GM19328 (cell line): Measurements from ENCODE around the gene CIP2A.
A peak's percentile ranks its signal among the peaks of the same experiment; 100 is the strongest.

ENCODE experiments used
- ATAC-seq: cut with Tn5 transposase; IDR thresholded peaks from one replicate; pipeline ENCODE4 v1.9.1; 2021; ENCODE audit warnings: mild to moderate bottlenecking, moderate library complexity; ENCODE audit not compliant: unreplicated experiment

CIP2A gene

GRCh38 chr3:108564564-108564963, 24.7 kb downstream of the CIP2A start:
- no peak for ATAC-seq

- no peak for ATAC-seq
Measured at GRCh38 chr3:108562565-108562964, 26.7 kb downstream of the CIP2A start.

GRCh38 chr3:108555966-108556581, 33.2 kb downstream of the CIP2A start:
- ATAC-seq: no peak

- ATAC-seq: no peak
Measured at GRCh38 chr3:108554913-108555571, 34.2 kb downstream of the CIP2A start.

DNA sequence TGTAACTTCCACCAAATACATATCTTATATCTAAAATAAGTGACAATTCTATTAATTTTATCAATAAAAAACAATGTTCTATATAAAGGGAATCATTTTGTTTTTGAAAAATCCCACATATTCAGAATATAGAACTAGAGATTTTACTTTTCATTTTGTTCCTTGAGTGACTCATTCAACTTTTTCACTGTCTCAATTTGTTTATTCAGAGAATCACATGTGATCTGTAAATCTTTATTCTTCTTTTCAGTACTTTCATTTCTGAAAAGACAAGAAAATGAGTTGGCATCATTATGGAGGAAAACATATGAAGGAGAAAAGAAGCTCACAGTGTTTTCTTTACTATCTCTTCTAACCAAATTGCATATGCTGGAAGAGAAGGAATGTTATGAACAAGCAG, 35.0 kb downstream of the CIP2A start:
- ATAC-seq: no peak

DNA sequence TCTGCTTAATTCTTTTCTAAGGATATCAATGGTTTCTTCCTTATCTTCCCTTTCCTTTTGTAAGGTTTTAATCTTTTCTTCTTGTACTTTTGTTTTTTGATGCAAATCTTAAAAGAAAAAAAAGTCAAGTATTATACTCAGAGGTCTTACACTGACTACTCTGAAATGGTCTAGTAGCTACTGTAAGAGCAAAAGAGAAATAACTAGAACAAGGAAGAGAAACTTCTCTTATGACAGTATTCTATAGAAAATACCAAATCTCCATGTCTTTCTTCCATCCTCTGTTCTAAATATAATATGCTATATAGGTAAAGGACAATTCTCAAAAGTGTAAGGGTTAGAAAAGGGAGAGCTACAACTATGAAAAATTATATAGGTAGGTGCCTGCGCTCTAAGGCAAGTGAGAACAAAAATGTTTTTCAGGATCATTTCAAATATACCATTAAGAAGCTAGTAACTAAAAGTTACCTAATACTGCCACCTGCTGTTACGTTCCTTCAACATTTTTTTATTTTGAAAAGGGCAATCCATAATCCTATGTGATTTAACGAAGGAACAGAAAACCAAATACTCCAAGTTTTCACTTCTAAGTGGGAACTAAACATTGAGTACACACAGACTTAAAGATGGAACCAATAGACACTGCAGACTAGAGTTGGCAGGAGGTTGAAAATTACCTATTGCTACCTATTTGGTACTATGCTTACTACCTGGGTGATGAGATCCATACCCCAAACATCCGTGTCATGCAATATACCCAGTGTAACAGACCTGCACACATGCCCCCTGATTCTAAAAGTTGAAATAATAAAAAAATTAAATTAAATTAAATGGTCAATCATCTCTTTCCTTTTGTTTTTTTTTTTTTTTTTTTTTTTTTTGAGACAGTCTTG, 36.7 kb downstream of the CIP2A start:
- no peak for ATAC-seq

DNA sequence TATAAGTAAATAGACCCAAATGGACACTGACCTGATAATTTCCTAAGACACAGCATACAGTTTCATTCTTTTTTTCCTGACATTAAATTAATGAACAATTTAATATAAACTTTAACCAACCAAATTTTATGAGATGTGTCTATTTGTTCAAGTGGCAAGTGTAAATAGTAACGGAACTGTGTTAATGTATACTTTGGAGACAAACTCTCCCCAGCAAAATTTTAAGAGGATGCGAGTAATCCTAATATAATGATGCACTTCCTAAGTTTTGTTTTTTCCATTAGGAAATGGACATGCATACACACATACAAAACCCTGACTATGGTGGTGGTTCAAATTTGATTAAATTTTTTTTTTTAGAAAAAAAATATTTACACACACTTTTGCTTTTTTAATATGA, 40.4 kb downstream of the CIP2A start:
- ATAC-seq: no peak

- no peak for ATAC-seq
Measured at GRCh38 chr3:108548304-108548703, 40.9 kb downstream of the CIP2A start.

- ATAC-seq: no peak
Measured at GRCh38 chr3:108546692-108547091, 42.5 kb downstream of the CIP2A start.

DNA sequence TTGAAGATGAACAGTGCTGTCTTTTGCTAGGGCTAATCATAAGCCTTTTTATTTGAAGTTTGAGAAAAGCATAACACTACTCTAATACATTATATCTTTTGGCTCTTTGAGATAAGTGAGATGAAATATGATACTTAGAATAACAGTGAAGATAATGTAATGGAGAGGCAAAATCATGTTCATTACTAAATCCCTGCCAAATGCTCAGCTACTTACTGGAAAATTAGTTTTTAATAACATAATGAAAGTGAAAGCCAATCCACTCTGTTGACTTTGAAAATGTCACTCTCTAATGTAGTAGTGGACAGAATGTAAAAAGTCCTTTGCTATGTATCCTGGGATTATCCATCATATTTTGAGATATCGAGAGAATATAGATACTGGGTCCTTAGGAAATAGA, 43.0 kb downstream of the CIP2A start:
- ATAC-seq: no peak

- no peak for ATAC-seq
Measured at GRCh38 chr3:108538083-108538482, 51.2 kb downstream of the CIP2A start.

GRCh38 chr3:108528459-108529252, 60.6 kb downstream of the CIP2A start:
- peak; percentile 94 for ATAC-seq

DNA sequence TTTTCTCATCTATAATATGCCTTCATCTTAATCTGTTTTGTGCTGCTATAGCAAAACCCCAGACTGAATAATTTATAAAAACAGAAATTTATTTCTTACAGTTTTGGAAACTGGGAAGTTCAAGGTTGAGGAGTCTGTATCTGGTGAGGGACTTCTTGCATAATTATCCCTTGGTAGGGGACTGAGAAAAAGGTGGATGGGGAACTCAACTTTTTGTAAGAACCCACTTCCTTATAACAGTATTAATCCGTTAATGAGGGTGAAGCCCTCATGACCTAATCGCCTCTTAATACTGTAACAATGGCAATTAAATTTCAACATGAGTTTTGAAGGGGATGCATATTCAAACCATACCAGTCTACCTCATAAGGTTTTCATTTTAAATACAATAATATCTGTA, 61.4 kb downstream of the CIP2A start:
- no peak for ATAC-seq

GRCh38 chr3:108527109-108527508, 62.1 kb downstream of the CIP2A start:
- no peak for ATAC-seq

DNA sequence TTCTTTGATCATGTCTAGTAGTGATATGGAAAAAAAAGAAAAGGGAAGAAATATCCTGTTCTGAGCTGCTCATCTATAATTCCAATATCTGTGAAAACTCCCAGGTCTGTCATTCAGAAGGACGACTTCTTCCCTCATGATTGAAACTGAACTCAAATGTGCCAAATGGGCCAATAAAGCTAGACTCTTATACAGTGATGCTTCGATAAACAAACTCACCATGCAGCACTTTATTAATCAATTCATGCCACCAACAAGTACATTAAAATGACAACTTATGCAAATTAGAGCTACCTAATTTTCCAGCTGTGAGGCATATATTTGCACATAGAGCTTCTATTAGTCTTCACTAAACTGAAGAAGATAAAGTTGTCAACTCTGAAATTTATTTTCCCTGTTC, 63.3 kb downstream of the CIP2A start:
- ATAC-seq: no peak

DNA sequence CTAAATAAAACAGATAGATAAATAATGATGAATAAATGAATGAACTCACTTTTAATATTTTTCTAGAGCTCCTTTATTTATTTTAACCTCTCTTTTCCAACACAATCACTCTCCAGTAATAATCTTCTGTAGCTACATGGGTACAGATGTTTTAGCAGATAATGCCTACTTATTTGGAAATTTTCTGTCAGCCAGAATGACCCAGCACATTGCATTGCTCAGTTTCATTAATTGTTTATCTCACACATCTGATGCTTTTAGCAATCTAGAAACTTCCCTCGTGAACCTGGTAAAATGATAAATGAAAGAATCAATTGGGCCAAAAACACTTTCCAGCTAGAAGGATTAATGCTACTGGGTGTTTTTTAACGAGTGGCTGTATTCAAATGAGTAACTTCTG, 64.0 kb downstream of the CIP2A start:
- ATAC-seq: no peak

DNA sequence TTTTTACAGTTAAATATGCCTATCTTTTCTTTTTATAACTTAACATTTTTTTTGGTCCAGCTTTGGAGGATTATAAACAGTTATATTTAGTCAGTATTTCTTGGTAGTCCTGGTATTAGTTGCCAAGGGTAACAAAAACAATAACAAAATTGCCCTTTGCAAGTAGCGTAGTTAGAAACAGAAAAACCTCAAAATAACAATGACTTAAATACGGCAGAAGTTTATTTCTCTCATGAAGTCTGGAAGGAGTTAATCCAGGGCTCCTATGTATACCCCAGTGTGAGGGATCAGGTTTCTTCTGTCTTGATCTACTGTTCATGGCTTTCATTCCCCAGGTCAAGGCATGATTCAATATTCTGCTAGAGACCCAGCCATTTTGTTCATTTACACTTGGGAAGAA, 64.7 kb downstream of the CIP2A start:
- no peak for ATAC-seq

GRCh38 chr3:108518895-108519294, 70.3 kb downstream of the CIP2A start:
- ATAC-seq: no peak

DNA sequence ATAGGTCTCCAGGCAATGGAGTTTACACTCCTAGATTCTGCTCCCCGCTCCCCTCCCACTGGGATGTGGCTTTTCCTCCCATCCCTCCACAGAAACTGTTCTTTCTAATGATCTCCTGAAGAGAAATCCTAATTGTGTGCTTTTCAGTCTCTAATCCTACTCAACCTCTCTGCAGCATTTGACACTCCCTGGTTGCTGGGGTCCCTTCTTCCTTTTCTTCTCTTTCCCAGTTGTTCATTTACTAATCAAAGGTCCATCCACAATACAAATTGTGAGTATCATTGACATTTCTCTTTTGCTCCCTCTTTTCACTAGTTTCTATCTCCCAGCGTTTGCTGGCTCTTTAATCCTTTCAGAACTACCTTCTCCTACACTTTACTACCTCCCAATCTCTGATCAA, 72.4 kb downstream of the CIP2A start:
- ATAC-seq: no peak

- ATAC-seq: no peak
Measured at GRCh38 chr3:108513961-108514360, 75.3 kb downstream of the CIP2A start.

GRCh38 chr3:108512671-108513070, 76.6 kb downstream of the CIP2A start:
- ATAC-seq: no peak
